ENCODE data around the gene MYO6. TPM values are rescaled to one million over a fixed set of nuclear protein-coding genes. Genes with fewer than 3 reads are reported as not detected.
A peak's percentile ranks its signal among the peaks of the same experiment; 100 is the strongest.
"Not testable (repeated sequence)": the region's sequence is repeated elsewhere in the genome, so short reads cannot be mapped to it uniquely, and the experiment has no call there.

Gene MYO6
- total RNA-seq (2021; fragmentation: NEBNext Ultra II Directional; extraction: Animal tissue kit (Norgen Biotek cat#: 25700)) = 10 to 100 TPM; 18.3 to 21.2 (median 19.4) TPM
- long read RNA-seq, partial matches to known transcripts = 43 of 49 reads
- long read RNA-seq, other reads (novel, unspliced or antisense) = 6 of 49 reads

- peaks cover 53% of the 10 kb centered on the region for H3K4me1 Mint-ChIP-seq (ENCODE audit: low read depth)
- TF ChIP-seq, protein P1, sequence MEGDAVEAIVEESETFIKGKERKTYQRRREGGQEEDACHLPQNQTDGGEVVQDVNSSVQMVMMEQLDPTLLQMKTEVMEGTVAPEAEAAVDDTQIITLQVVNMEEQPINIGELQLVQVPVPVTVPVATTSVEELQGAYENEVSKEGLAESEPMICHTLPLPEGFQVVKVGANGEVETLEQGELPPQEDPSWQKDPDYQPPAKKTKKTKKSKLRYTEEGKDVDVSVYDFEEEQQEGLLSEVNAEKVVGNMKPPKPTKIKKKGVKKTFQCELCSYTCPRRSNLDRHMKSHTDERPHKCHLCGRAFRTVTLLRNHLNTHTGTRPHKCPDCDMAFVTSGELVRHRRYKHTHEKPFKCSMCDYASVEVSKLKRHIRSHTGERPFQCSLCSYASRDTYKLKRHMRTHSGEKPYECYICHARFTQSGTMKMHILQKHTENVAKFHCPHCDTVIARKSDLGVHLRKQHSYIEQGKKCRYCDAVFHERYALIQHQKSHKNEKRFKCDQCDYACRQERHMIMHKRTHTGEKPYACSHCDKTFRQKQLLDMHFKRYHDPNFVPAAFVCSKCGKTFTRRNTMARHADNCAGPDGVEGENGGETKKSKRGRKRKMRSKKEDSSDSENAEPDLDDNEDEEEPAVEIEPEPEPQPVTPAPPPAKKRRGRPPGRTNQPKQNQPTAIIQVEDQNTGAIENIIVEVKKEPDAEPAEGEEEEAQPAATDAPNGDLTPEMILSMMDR (IDR thresholded peaks at IDR 0.05) = no peak
- peak; percentile 16 for DNase-seq
- peaks cover 2% of the 10 kb centered on the region; the same call in 1 of the 2 replicates for H3K27me3 Mint-ChIP-seq (ENCODE audit: insufficient read depth)
- H3K36me3 Mint-ChIP-seq (ENCODE audit: low read depth) = no peaks in the 10 kb centered on the region
- no peaks in the 10 kb centered on the region for H3K9me3 Mint-ChIP-seq
- peak within 1 kb of the TSS; percentile 93 for H3K27ac Mint-ChIP-seq
- H3K4me3 Mint-ChIP-seq = peak within 1 kb of the TSS; percentile 92
Measured at GRCh38 chr6:75748743-75749538, at the start of gene MYO6. TSS of gene MYO6 (plus strand) at chr6:75749239. CDS start at chr6:75817548, 68,309 bp downstream.

DNA sequence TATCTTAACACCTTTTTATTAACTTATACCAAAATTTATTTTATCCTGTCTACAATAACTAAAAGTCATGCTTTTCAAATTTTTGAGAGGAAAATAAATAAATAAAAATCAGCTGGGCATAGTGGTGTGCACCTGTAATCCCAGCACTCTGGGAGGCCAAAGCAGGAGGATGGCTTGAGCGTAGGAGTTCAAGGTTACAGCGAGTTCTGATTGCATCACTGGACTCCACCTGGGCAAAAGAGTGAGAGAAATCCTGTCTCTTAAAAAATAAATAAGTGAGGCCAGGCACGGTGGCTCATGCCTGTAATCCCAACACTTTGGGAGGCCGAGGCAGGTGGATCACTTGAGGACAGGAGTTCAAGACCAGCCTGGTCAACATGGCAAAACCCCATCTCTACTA, 40.7 kb upstream of the MYO6 start:
- not testable (repeated sequence) for H3K9me3 Mint-ChIP-seq; H3K27ac Mint-ChIP-seq; H3K4me3 Mint-ChIP-seq; H3K27me3 Mint-ChIP-seq (ENCODE audit: insufficient read depth); DNase-seq; H3K4me1 Mint-ChIP-seq (ENCODE audit: low read depth)
- peaks cover 20% of the 10 kb centered on the region for H3K36me3 Mint-ChIP-seq (ENCODE audit: low read depth)

- no peak for DNase-seq
- peaks cover 23% of the 10 kb centered on the region for H3K36me3 Mint-ChIP-seq (ENCODE audit: low read depth)
- TF ChIP-seq, protein P1 (IDR thresholded peaks at IDR 0.05) = no peak
- no peaks in the 10 kb centered on the region for H3K9me3 Mint-ChIP-seq
- no peaks in the 10 kb centered on the region for H3K4me1 Mint-ChIP-seq (ENCODE audit: low read depth)
- no peak overlapping the region for H3K4me3 Mint-ChIP-seq
- H3K27ac Mint-ChIP-seq = no peak overlapping the region
- H3K27me3 Mint-ChIP-seq (ENCODE audit: insufficient read depth) = no peaks in the 10 kb centered on the region; the same call in 1 of the 2 replicates
Measured at GRCh38 chr6:75711173-75711572, 37.9 kb upstream of the MYO6 start.

GRCh38 chr6:75719133-75719532, 29.9 kb upstream of the MYO6 start:
- no peaks in the 10 kb centered on the region for H3K9me3 Mint-ChIP-seq
- H3K4me3 Mint-ChIP-seq = no peak overlapping the region
- no peaks in the 10 kb centered on the region for H3K4me1 Mint-ChIP-seq (ENCODE audit: low read depth)
- H3K36me3 Mint-ChIP-seq (ENCODE audit: low read depth) = peaks cover 11% of the 10 kb centered on the region
- TF ChIP-seq, protein P1 (IDR thresholded peaks at IDR 0.05) = no peak
- H3K27me3 Mint-ChIP-seq (ENCODE audit: insufficient read depth) = no peaks in the 10 kb centered on the region
- DNase-seq = no peak
- no peak overlapping the region for H3K27ac Mint-ChIP-seq

DNA sequence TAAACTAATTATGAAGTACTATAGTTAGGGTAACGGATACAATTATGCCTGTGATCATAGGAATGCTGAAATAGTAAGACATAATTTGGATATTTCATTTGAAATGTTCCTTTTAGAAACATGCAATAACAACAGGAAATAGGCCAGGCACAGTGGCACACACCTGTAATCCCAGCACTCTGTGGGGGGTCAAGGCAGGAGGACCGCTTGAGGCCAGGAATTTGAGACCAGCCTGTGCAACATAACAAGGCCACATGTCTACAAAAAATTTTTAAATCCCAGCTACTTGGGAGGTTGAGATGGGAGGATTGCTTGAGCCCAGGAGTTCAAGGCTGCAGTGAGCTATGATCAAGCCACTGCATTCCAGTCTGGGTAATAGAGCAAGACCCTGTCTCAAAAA, 25.7 kb upstream of the MYO6 start:
- H3K27me3 Mint-ChIP-seq (ENCODE audit: insufficient read depth) = no peaks in the 10 kb centered on the region; the same call in 1 of the 2 replicates
- H3K27ac Mint-ChIP-seq = no peak overlapping the region
- TF ChIP-seq, protein P1 (IDR thresholded peaks at IDR 0.05) = no peak
- H3K4me1 Mint-ChIP-seq (ENCODE audit: low read depth) = no peaks in the 10 kb centered on the region
- no peak for DNase-seq
- H3K36me3 Mint-ChIP-seq (ENCODE audit: low read depth) = no peaks in the 10 kb centered on the region
- no peak overlapping the region for H3K4me3 Mint-ChIP-seq
- no peaks in the 10 kb centered on the region for H3K9me3 Mint-ChIP-seq

DNA sequence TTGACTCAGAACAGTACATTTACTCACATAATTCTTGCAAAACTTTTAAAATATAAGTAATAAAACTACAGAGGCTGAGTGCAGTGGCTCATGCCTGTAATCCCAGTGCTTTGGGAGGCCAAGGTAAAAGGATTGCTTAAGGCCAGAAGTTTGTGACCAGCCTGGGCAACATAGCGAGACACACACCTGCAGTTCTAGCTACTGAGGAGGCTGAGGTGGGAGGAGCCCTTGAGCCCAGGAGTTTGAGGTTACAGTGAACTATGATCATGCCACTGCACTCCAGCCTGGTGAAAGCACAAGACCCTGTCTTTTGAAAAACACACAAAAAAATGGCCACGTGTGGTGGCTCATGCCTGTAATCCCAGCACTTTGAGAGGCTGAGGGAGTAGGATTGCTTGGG, 21.8 kb upstream of the MYO6 start:
- Mint-ChIP-seq H3K4me1 (ENCODE audit: low read depth) (no peaks in the 10 kb centered on the region), H3K27ac (no peak overlapping the region), H3K27me3 (ENCODE audit: insufficient read depth) (no peaks in the 10 kb centered on the region; the same call in 1 of the 2 replicates), H3K4me3 (no peak overlapping the region), H3K36me3 (ENCODE audit: low read depth) (no peaks in the 10 kb centered on the region), H3K9me3 (no peaks in the 10 kb centered on the region)
- DNase-seq = no peak
- TF ChIP-seq, protein P1 (IDR thresholded peaks at IDR 0.05) = no peak

DNA sequence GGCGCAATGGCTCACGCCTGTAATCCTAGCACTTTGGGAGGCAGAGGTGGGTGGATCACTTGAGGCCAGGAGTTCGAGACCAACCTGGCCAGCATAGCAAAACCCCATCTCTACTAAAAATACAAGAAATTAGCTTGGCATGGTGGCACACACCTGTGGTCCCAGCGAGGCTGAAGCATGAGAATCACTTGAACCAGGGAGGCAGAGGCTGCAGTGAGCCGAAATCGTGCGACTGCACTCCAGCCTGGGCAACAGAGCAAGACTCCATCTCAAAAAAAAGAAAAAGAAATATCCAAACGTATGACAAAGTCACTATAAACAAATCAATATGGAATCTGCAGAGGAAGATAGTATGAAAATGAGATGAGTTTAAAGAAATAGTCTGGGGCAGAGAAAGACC, 18.0 kb upstream of the MYO6 start:
- not testable (repeated sequence) for H3K36me3 Mint-ChIP-seq (ENCODE audit: low read depth); H3K4me1 Mint-ChIP-seq (ENCODE audit: low read depth); H3K9me3 Mint-ChIP-seq; H3K27ac Mint-ChIP-seq; DNase-seq; H3K27me3 Mint-ChIP-seq (ENCODE audit: insufficient read depth); H3K4me3 Mint-ChIP-seq
